ENCODE measurements around the gene HSPA5.
"Not testable (repeated sequence)": the region's sequence is repeated elsewhere in the genome, so short reads cannot be mapped to it uniquely, and the experiment has no call there.

Gene HSPA5

GRCh38 chr9:125227761-125228160 is 13.4 kb downstream of the HSPA5 start:
- Histone ChIP-seq H3K27me3 (ENCODE audit: insufficient read depth, low read length) (no peaks in the 10 kb centered on the region), H3K9me3 (ENCODE audit: insufficient read depth, low read depth, low read length) (no peaks in the 10 kb centered on the region), H3K4me1 (ENCODE audit: insufficient read depth, low read length) (no peaks in the 10 kb centered on the region), H3K9ac (ENCODE audit: low read depth, low read length) (no peak overlapping the region), H3K4me3 (ENCODE audit: low read length) (no peak overlapping the region), H3K36me3 (ENCODE audit: insufficient read depth, low read length) (peaks cover 33% of the 10 kb centered on the region), H3K27ac (ENCODE audit: low read depth, low read length) (no peak overlapping the region)
- WGBS = 95% methylated on average over 5 of the region's 6 CpGs

DNA sequence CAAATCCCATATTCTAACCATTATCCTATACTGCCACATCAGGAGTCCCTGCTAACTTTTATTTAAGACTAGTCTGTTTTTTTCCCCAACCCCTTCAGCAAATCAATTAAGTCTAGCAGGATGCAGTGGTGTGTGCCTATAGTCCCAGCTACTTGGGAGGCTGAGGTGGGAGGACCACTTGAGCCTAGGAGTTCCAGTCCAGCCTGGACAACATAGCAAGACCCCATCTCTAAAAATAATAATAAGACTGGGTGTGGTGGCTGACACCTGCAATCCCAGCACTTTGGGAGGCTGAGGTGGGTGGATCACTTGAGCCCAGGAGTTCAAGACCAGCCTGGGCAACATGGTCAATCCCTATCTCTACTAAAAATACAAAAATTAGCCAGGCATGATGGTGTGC is 16.3 kb downstream of the HSPA5 start:
- peaks cover 39% of the 10 kb centered on the region for H3K36me3 ChIP-seq (ENCODE audit: insufficient read depth, low read length)
- not testable (repeated sequence) for H3K9ac ChIP-seq (ENCODE audit: low read depth, low read length)

DNA sequence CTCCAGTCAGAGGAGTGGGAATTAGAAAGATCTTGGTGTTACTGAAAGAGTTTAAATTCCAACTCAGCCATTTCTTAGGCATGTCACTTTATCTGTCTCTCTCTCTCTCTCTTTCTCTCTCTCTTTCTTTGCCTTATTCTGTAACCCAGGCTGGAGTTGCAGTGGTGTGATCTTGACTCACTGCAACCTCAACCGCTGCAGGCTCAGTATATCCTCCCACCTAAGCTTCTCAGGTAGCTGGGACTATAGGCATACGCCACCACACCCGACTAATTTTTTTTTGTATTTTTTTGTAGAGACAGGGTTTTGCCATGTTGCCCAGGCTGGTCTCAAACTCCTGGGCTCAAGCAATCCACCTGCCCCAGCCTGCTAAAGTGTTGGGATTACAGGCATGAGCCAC is 22.5 kb downstream of the HSPA5 start:
- Histone ChIP-seq H3K27me3 (ENCODE audit: insufficient read depth, low read length) (no peaks in the 10 kb centered on the region), H3K4me1 (ENCODE audit: insufficient read depth, low read length) (no peaks in the 10 kb centered on the region), H3K9me3 (ENCODE audit: insufficient read depth, low read depth, low read length) (no peaks in the 10 kb centered on the region), H3K36me3 (ENCODE audit: insufficient read depth, low read length) (peaks cover 49% of the 10 kb centered on the region), H3K9ac (ENCODE audit: low read depth, low read length) (no peak overlapping the region), H3K27ac (ENCODE audit: low read depth, low read length) (no peak overlapping the region), H3K4me3 (ENCODE audit: low read length) (no peak overlapping the region)
- 100% methylated on average over 3 of the region's 3 CpGs for whole genome bisulfite sequencing

More for the DNA sequence above, 16.3 kb downstream of the HSPA5 start:
- not testable (repeated sequence) for H3K27ac ChIP-seq (ENCODE audit: low read depth, low read length); H3K9me3 ChIP-seq (ENCODE audit: insufficient read depth, low read depth, low read length); H3K27me3 ChIP-seq (ENCODE audit: insufficient read depth, low read length); H3K4me1 ChIP-seq (ENCODE audit: insufficient read depth, low read length); H3K4me3 ChIP-seq (ENCODE audit: low read length)

DNA sequence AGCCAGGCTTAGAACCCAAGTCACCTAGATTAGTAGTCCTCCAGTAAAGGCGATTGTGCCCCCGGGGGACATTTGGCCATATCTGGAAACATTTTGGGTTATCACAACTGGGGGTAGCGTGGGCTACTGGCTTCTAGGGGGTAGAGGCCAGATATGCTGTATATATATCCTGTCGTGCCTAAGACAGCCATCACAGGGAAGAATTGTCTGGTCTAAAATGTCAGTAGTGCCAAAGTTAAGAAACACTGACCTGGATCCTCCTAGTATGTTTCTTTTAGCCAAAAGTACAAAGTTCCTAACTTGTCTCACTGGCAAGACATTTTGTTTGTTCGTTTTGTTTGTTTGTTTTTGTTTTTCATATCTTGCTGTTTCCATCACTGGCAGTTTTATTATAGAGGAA is 27.0 kb downstream of the HSPA5 start:
- Histone ChIP-seq H3K4me1 (ENCODE audit: insufficient read depth, low read length) (no peaks in the 10 kb centered on the region), H3K27ac (ENCODE audit: low read depth, low read length) (no peak overlapping the region), H3K4me3 (ENCODE audit: low read length) (no peak overlapping the region), H3K9me3 (ENCODE audit: insufficient read depth, low read depth, low read length) (no peaks in the 10 kb centered on the region), H3K9ac (ENCODE audit: low read depth, low read length) (no peak overlapping the region), H3K27me3 (ENCODE audit: insufficient read depth, low read length) (no peaks in the 10 kb centered on the region), H3K36me3 (ENCODE audit: insufficient read depth, low read length) (peaks cover 55% of the 10 kb centered on the region)
- WGBS = 92% methylated on average over 5 of the region's 5 CpGs

DNA sequence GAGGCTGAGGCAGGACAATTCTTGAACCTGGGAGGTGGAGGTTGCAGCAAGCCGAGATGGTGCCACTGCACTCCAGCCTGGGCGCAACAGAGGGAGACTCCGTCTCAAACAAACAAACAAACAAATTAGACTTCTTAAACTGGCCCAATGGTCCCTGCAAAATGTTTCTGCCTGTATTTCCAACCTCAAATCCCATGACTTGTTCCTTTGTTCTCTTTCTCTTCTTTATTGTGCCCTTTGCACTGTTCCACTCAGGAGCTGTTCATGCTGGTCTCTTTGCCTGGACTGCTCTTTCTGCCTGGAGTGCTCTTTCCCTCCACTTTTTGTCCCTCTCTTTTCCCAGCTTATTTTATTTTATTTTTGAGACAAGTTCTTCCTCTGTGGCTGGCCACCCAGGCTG is 36.7 kb downstream of the HSPA5 start:
- Histone ChIP-seq H3K4me3 (ENCODE audit: low read length) (no peak overlapping the region), H3K27ac (ENCODE audit: low read depth, low read length) (no peak overlapping the region), H3K9ac (ENCODE audit: low read depth, low read length) (no peak overlapping the region), H3K36me3 (ENCODE audit: insufficient read depth, low read length) (peaks cover 43% of the 10 kb centered on the region), H3K27me3 (ENCODE audit: insufficient read depth, low read length) (no peaks in the 10 kb centered on the region), H3K4me1 (ENCODE audit: insufficient read depth, low read length) (peaks cover 6% of the 10 kb centered on the region; the same call in 1 of the 2 replicates), H3K9me3 (ENCODE audit: insufficient read depth, low read depth, low read length) (no peaks in the 10 kb centered on the region)
- WGBS = 96% methylated on average over 3 of the region's 3 CpGs

DNA sequence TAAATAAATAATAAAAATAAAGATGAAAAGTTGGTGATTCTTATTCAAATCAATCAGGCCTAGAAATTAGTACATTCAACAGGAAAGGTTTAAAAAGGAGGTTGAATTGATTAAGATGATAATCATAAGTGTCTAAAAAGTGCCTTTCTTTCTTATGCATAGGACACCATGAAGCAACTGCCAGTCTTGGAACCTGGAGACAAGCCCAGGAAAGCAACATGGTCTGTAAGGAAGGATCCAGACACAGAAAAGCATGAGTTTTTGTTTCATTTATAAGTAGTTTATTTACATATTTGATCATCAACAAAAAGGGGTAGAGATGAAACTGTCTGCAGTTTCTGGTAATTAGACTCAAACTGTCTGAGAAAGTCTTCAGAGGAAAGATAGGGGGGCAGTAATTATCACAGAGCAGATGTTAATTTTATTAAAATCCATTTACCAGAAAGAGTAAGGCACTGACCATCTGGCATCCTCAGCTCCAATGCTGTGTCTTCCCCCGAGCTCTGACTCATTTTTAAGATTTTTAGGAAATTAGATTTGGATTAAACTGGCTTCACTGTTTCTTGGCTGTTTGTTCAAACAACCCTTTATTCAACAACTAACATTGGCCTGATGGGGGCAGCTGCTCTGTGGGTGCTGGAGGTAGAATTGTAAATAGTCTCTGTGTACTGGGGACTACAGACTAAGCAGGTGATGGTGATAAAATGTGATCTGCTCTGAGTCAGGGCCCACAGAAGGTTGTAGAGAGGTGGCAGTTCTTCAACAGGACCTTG is 38.1 kb downstream of the HSPA5 start:
- peaks cover 34% of the 10 kb centered on the region for H3K36me3 ChIP-seq (ENCODE audit: insufficient read depth, low read length)
- WGBS = 86% methylated on average over 1 of the region's 1 CpG

GRCh38 chr9:125200216-125201047 is 40.7 kb downstream of the HSPA5 start, which contains the start of gene RABEPK:
RABEPK (plus strand) TSS chr9:125200542; CDS start chr9:125203014, 2,472 bp downstream.
- Histone ChIP-seq H3K4me1 (ENCODE audit: insufficient read depth, low read length) (peaks cover 6% of the 10 kb centered on the region; the same call in 1 of the 2 replicates), H3K9me3 (ENCODE audit: insufficient read depth, low read depth, low read length) (no peaks in the 10 kb centered on the region), H3K9ac (ENCODE audit: low read depth, low read length) (peak within 1 kb of the TSS; percentile 88), H3K27ac (ENCODE audit: low read depth, low read length) (peak within 1 kb of the TSS; percentile 76; the same call in 1 of the 2 replicates), H3K4me3 (ENCODE audit: low read length) (peak within 1 kb of the TSS; percentile 86), H3K27me3 (ENCODE audit: insufficient read depth, low read length) (no peaks in the 10 kb centered on the region), H3K36me3 (ENCODE audit: insufficient read depth, low read length) (peaks cover 17% of the 10 kb centered on the region)
- WGBS = 1% methylated on average over 51 of the region's 51 CpGs

More for the DNA sequence above, 38.1 kb downstream of the HSPA5 start:
- Histone ChIP-seq H3K9ac (ENCODE audit: low read depth, low read length) (no peak overlapping the region), H3K4me3 (ENCODE audit: low read length) (no peak overlapping the region), H3K4me1 (ENCODE audit: insufficient read depth, low read length) (peaks cover 6% of the 10 kb centered on the region; the same call in 1 of the 2 replicates), H3K27ac (ENCODE audit: low read depth, low read length) (no peak overlapping the region), H3K27me3 (ENCODE audit: insufficient read depth, low read length) (no peaks in the 10 kb centered on the region), H3K9me3 (ENCODE audit: insufficient read depth, low read depth, low read length) (no peaks in the 10 kb centered on the region)

- H3K4me1 ChIP-seq (ENCODE audit: insufficient read depth, low read length); H3K36me3 ChIP-seq (ENCODE audit: insufficient read depth, low read length); H3K27ac ChIP-seq (ENCODE audit: low read depth, low read length); H3K9ac ChIP-seq (ENCODE audit: low read depth, low read length); H3K27me3 ChIP-seq (ENCODE audit: insufficient read depth, low read length); H3K9me3 ChIP-seq (ENCODE audit: insufficient read depth, low read depth, low read length); H3K4me3 ChIP-seq (ENCODE audit: low read length): not testable (repeated sequence)
- WGBS = 90% methylated on average over 1 of the region's 1 CpG
Observed at GRCh38 chr9:125195591-125195990, 45.6 kb downstream of the HSPA5 start.

DNA sequence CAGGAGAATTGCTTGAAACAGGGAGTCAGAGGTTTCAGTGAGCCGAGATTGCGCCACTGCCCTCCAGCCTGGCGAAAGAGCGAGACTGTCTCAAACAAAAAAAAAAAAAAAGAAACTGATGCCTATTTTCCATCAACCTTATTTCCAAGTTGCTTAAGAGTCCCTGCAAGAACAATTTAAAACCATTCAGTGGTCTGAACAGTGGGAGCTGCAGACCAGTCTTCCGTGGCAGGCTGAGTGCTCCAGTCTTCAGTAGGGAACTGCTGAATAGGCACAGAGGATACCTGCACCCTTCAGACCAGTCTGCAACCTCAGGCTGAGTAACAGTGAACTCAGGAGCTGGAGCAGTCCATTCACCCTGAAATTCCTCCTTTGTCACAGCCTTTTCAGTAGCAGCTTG is 46.7 kb downstream of the HSPA5 start:
- not testable (repeated sequence) for H3K4me1 ChIP-seq (ENCODE audit: insufficient read depth, low read length); H3K9ac ChIP-seq (ENCODE audit: low read depth, low read length); H3K36me3 ChIP-seq (ENCODE audit: insufficient read depth, low read length); H3K27ac ChIP-seq (ENCODE audit: low read depth, low read length); H3K27me3 ChIP-seq (ENCODE audit: insufficient read depth, low read length); H3K4me3 ChIP-seq (ENCODE audit: low read length); H3K9me3 ChIP-seq (ENCODE audit: insufficient read depth, low read depth, low read length)
- WGBS = 93% methylated on average over 5 of the region's 5 CpGs

DNA sequence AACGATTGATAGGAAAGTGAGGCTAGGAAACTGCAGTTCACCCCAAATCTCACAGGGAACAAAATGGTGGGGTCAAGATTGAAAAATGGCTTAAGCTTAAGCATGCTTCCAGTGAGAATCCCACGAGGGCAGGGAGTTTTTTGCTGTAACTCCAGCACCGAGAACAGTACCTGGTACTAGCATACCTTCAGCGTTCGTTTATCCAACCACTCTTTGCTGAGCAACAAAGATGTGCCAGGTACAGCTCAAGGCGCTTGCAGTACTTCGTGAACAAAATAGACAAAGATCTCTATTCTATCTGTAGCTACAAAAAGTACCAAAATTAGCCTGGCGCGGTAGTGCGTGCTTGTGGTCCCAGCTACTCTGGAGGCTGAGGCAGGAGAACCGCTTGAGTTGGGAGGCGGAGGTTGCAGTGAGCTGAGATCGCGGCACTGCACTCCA is 50.8 kb downstream of the HSPA5 start:
- H3K27ac ChIP-seq (ENCODE audit: low read depth, low read length) = peak overlapping the region; percentile 96
- WGBS = 76% methylated on average over 14 of the region's 14 CpGs
- H3K4me1 ChIP-seq (ENCODE audit: insufficient read depth, low read length) = no peaks in the 10 kb centered on the region; the same call in 1 of the 2 replicates
- H3K9ac ChIP-seq (ENCODE audit: low read depth, low read length) = peak overlapping the region; percentile 90
- H3K4me3 ChIP-seq (ENCODE audit: low read length) = peak overlapping the region; percentile 94
- no peaks in the 10 kb centered on the region for H3K27me3 ChIP-seq (ENCODE audit: insufficient read depth, low read length)
- no peaks in the 10 kb centered on the region for H3K36me3 ChIP-seq (ENCODE audit: insufficient read depth, low read length)
- H3K9me3 ChIP-seq (ENCODE audit: insufficient read depth, low read depth, low read length) = no peaks in the 10 kb centered on the region

All from HUES64 (cell line).